NCI-H526 treated with DMSO at 0.1 percent for 48 hours (cell line): ENCODE data around the gene SRL.
"Not testable (repeated sequence)": the region's sequence is repeated elsewhere in the genome, so short reads cannot be mapped to it uniquely, and the experiment has no call there.

Experiments used
- DNase-seq: peaks from one replicate; lab custom pipeline; 2025; lab: John Stamatoyannopoulos, UW

The SRL gene

DNA sequence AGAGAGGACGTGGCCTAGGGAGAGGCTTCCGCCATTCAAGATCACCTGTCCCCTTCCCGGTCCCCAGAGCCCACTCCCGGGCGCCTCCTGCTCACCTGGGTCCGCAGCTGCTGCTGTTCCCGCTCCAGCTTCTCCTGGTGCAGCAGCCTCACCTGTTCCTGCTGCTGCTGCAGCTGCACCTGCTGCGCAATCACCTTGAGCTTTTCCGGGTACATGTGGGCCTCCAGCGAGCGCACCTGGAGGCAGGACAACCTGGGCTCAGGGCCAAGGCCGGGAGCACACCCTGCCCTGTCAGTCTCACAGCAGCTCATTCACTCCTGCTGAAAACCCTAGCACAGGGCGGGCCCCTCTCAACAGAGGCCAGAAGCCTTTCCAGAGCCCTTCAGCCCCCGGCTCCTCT lies 18.5 kb upstream of the SRL start:
- no peak for DNase-seq

- no peak for DNase-seq
Observed at GRCh38 chr16:4257646-4258556, 16.0 kb upstream of the SRL start.

DNA sequence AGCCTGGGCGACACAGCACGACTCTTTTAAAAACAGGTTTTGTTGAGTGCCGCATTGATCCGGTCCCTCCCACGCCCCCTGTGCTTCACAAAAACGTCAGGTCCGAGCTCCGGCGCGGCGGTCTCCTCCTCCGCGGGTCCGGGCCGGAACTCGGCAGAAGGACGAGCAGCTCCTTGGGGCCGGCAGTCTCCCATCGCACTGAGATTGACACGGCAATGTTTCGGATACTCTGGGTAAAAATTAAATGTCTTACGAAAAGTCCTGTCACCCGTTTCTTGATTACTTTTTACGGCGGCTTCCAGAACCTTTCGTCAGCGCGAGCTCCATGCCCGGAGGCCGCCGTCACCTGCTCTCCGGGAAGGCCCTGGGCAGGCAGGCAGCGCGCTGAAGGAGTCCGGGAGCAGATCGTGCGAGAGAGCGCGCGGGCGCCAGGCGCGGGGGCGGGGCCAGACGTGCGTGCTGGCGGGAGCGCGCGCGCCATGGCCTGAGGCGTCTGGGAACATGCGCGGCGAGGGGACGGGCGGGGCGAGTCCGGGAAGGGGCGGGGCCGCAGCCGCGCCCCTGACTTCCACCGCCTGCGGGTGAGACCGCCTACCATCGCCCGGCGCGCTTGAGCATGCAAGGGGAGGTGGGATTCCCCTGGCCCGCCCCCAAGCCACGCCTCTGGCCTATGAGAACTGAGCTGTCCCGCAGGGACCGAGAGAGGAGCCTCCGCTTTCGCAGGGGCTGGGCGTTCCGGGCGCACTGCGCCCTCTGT lies 11.7 kb upstream of the SRL start:
- DNase-seq: peak; percentile 91

- not testable (repeated sequence) for DNase-seq
Observed at GRCh38 chr16:4253012-4253393, 11.1 kb upstream of the SRL start.

- DNase-seq: peak; percentile 84
Observed at GRCh38 chr16:4249530-4250308, 7.8 kb upstream of the SRL start.

GRCh38 chr16:4247460-4247784 lies 5.5 kb upstream of the SRL start:
- no peak for DNase-seq

DNA sequence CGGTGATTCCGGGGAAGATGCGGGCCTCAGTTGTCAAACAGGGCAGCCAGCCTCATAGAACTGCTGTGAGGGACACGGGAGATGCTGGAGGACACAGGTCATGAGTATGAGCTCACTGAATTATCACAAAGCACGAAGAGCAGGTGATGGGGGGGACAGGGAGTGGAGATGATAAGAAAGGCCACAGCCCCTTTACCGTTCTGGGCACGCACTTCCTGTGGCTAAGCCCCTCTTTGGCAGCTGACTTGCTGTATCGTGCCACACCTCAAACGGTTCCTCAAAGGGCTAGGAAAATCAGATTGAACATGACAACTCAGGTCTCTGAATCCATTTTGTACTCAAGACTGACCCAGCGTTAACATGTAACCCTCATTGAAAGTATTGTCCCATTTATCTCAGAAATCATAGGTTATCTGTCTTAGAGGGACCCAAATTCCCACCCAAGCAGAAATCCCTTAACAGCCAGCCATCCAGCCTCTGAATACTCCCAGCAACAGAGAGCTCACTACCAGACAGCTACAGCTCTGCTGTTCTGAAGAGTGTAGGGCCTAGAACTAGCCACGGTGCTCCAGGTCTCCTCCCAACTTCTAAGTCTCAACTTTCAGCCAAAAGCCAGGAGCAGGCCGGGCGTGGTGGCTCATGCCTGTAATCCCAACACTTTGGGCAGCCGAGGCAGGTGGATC lies 5.0 kb upstream of the SRL start:
- no peak for DNase-seq

GRCh38 chr16:4245077-4245791 lies 3.4 kb upstream of the SRL start:
- DNase-seq: no peak

DNA sequence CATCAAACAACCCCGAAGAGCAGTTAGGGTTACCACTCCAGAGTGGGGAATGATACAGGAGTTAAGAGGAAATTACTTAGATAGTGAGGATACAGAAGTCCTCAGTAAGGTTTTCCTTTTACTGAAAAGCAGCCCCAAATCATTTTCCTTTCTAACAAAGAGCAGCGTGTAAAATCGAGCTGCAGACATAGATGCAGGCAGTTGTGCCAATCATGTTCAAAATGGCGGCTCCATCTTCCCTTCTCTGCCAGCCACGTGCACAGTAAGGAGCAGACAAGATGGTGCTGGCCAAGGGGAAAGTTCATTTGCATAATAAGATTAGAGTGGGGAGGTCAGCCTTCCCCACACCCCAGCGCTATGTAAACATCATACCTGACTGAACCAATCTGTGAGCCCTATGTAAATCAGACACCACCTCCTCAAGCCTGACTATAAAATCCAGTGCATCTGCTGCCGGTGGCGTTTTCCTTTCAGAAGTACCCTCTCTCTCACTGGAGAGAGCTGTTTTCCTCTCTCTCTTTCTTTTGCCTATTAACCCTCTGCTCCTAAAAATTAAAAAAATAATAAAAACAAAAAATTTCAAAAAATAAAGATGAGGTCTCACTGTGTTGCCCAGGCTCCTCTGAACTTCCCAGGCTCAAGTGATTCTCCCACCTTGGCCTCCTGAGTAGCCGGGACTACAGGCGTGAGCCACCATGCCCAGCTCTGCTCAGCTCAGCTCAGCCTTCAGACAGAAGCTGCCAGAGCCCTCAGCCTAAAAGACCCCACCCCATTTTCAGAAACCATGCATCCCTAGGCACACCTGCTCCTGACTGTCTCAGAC lies 2.6 kb upstream of the SRL start:
- peak; percentile 92 for DNase-seq

DNA sequence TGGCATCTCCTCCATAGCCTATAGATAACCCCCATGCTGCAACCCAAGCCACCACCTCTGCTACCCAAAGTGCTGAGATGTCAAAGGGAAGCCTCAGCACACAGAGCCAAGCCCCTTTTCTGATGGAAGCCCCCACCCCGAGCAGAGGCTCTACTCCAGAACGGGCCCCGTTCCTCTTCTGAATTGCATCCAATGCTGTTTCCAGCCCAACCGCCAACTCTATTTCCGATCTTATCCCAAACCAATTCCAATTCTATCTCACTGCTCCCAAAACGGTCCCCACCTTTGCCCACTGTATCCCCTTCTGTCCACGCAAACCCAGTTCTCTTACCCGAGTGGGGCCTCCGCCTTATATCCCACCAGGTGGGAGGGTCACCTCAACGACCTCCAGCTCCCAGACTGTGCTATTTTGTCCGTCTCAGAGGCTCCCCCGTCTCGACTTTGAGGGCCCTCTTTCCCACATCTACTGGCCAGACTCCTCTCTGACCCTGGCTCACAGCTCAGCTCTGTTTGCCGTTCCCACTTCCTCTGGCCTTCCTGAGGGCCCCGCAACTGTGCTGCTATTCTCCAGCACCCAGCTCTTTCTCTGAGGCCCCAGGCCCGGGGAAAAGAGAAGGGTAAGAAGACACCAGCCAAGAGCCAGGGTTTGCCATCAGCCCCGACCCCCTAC lies 487 bp downstream of the SRL start:
- DNase-seq: no peak

DNA sequence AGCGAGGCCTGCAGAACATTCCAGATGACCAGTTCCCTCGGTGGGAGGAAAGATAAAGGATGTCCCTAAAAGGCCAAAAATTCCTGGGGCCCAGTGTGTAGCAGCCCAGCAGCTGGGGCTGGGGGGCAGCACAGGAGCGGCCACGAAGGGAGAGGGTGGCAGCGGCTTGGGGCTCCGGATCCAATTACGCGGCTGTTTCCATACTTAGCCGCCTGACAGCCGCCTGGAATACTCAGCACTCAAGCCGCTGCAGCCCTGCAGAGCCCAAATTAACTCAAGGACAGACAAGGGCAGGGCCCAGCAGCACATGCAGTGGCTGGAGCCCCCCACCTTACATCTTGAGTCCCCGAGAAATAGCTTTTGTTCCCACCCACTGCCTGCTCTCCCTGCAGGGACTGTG lies 1.3 kb downstream of the SRL start:
- no peak for DNase-seq

GRCh38 chr16:4239682-4240175 lies 2.2 kb downstream of the SRL start:
- no peak for DNase-seq

DNA sequence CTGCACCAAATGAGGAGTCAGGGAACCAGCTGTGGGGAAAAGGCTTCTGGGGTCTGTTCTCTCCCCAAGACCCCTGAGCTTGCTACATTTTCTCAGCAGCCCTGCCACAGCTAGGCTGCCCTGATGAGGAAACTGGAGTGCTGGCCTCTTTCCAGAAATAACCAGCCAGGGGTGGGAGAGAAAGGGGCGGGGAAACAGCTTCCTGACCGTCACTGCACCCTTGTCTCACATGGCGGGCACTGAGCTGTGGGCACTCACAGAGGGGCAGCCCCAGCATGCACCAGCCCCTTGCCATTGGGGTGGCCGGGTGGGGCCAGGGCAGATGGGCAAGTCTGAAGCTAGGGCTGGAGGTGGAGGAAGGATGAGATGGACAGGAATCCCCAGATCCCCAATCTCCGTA lies 2.9 kb downstream of the SRL start:
- DNase-seq: no peak

DNA sequence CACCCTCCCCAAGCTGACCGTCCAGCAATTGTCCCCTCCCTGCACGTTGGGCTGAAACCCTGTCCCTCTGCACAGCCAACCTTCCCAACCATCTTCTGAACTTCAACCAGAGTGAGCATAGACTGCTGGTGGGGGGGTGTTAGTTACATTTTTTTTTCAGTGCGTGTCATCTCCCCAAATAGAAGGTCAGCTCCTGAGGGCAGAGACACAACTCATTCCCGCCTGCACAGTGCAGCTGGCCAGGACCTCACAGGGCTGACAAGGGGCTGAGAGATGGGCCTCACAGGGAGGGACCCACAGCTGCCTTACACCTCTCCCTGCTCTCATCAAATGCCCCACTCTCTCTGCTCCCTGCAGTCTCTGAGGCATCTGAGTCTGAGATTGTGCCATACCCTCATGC lies 8.4 kb downstream of the SRL start:
- DNase-seq: no peak

DNA sequence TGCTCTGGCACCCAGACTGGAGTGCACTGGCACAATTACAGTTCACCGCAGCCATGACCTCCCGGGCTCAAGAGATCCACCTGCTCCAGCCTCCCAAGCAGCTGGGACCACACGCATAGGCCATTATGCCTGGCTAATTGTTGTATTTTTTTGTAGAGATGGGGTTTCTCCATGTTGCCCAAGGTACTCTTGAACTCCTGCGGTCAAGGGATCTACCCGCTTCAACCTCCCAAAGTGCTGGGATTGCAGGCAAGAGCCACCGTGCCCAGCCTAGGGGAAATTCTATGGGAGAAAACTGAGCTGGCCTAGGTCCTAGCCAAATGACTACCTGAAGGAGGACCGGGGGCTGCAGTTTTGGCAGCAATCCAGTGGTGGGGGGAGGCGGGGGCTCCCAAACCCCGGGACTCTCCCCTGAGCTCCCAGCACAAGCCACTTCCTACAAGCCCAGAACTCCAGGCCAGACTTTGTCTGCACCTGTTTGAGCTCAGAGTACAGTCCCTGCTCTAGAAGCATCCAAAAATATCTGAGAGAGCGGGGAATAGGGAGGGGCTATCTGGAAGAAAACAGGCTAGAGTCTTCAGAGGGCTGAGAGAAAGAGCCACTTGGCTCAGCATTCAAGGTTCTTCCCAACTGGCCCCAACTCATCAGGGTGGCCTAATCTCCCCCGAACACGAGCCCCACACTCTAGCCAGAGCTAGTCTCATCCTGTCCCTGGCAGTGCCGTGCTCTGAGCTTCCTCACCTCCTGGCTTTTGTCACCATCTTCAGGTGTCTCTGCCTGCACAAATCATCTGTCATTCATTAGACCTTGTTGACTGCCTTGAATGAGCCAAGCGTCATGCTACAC lies 9.1 kb downstream of the SRL start:
- DNase-seq: no peak

DNA sequence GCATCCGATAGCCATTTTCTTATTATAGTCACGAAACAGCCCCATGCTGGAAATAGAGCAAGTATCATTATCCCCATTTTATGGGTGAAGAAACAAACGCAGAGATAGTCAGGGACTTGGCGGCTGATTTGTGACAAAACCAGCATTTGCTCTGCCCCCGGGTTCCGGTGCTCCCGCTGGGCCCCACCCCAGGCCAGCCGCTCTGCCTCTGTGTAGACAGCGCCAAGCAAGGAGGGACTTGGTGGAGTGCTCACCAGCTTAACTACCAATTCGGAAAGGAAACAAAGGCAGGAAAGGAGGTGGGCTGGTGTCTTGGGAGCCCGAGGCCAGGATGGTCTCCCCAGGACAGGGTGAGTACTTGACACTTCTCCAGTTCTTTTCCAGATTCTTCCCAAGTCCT lies 10.0 kb downstream of the SRL start:
- DNase-seq: no peak

- DNase-seq: no peak
Observed at GRCh38 chr16:4231367-4231766, 10.5 kb downstream of the SRL start.

DNA sequence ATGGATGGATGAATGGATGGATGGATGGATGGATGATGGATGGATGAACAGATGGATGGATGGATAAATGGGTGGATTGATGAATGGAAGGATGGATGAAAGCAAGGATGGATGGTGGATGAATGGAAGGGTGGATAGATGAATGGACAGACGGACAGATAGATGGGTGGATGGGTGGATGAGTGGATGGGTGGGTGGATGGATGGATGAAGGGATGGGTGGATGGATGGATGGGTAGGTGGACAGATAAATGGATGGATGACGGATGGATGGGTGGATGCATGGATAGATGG lies 14.9 kb downstream of the SRL start:
- no peak for DNase-seq
